Breast epithelium (tissue), 3 donors: ENCODE results near the gene RAMP3.

ENCODE experiments used
- CTCF ChIP-seq, 3 donors: fragments of 450-650 bp; IDR thresholded peaks; one replicate each; pipeline ENCODE4 v1.5.1; 2016 to 2017; ENCODE audit warnings: antibody characterized with exemption in 3 of 3, mild to moderate bottlenecking in 3 of 3, moderate library complexity in 3 of 3
- POLR2A ChIP-seq: fragments of 450-650 bp; IDR thresholded peaks from one replicate; pipeline ENCODE4 v1.6.1; 2016; ENCODE audit warnings: antibody characterized with exemption, mild to moderate bottlenecking, moderate library complexity

- TF ChIP-seq CTCF (IDR thresholded peaks at IDR 0.05) (no peak), POLR2A (no peak)
These were observed 58.6 kb downstream of the RAMP3 start for GRCh38 chr7:45216181-45216580.
